Subcutaneous abdominal adipose tissue (tissue), 5 donors: ENCODE results near the gene NAP1L1.
A peak's percentile ranks its signal among the peaks of the same experiment; 100 is the strongest.

Source experiments
- H3K27ac ChIP-seq: one replicate; pipeline ENCODE4 v1.7.0; 2013; ENCODE audit warnings: low read depth, mild to moderate bottlenecking, inconsistent platforms, low read length, moderate library complexity
- H3K27me3 ChIP-seq, 5 donors: one replicate each; pipeline ENCODE4 v1.7.0; 2013; ENCODE audit warnings: low read length in 5 of 5, inconsistent platforms in 1 of 5; ENCODE audit not compliant: control insufficient read depth in 5 of 5, insufficient read depth in 4 of 5
- H3K36me3 ChIP-seq, 5 donors: one replicate each; pipeline ENCODE4 v1.7.0; 2013; ENCODE audit warnings: low read length in 5 of 5; ENCODE audit not compliant: control insufficient read depth in 5 of 5, insufficient read depth in 5 of 5
- H3K4me1 ChIP-seq, 5 donors: one replicate each; pipeline ENCODE4 v1.7.0; 2013; ENCODE audit warnings: low read length in 5 of 5, mild to moderate bottlenecking in 3 of 5, moderate library complexity in 1 of 5; ENCODE audit not compliant: control insufficient read depth in 5 of 5, insufficient read depth in 5 of 5
- H3K4me3 ChIP-seq, 5 donors: one replicate each; pipeline ENCODE4 v1.7.0; 2013; ENCODE audit warnings: low read length in 5 of 5, low read depth in 1 of 5
- H3K9ac ChIP-seq, 5 donors: one replicate each; pipeline ENCODE4 v1.7.0; 2013; ENCODE audit warnings: low read length in 5 of 5, mild to moderate bottlenecking in 4 of 5, moderate library complexity in 3 of 5
- H3K9me3 ChIP-seq, 5 donors: one replicate each; pipeline ENCODE4 v1.7.0; 2013; ENCODE audit warnings: low read length in 5 of 5; ENCODE audit not compliant: control insufficient read depth in 5 of 5
- donor health status: healthy.
- donor health status: healthy.
- donor health status: healthy.
- donor health status: healthy.
- donor health status: healthy.

Gene NAP1L1

GRCh38 chr12:76042147-76042546 lies 42.3 kb downstream of the NAP1L1 start:
- Histone ChIP-seq H3K4me1 (peaks cover 0 to 3% (median 0%) of the 10 kb centered on the region in 5 donors), H3K9ac (no peak overlapping the region), H3K27ac (no peak overlapping the region), H3K9me3 (no peaks in the 10 kb centered on the region), H3K27me3 (no peaks in the 10 kb centered on the region), H3K4me3 (no peak overlapping the region), H3K36me3 (peaks cover 0 to 9% (median 5%) of the 10 kb centered on the region in 5 donors)

DNA sequence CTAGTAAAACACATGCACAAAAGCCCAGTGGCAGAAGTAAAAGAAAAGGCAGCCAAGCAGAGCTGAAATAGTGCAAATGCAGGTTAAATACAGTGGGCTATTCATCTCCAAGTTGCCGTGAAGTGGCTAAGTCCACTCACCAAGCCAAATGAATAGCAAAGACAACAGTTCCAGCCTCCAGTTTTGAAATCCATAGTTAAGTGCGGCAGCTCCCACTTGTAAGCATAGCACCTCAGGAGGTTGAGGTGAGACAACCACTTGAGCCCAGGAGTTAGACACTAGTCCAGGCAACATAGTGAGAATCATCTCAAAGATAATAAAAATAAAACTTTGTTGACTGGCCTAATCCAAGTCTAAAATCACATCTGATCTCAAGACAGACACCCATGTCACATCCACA lies 43.1 kb downstream of the NAP1L1 start:
- H3K9me3 ChIP-seq = no peaks in the 10 kb centered on the region
- H3K27ac ChIP-seq = no peak overlapping the region
- no peaks in the 10 kb centered on the region for H3K27me3 ChIP-seq
- H3K36me3 ChIP-seq = peaks cover 0 to 6% (median 4%) of the 10 kb centered on the region in 5 donors
- H3K9ac ChIP-seq = no peak overlapping the region
- no peak overlapping the region for H3K4me3 ChIP-seq
- peaks cover 0 to 5% (median 0%) of the 10 kb centered on the region in 5 donors for H3K4me1 ChIP-seq

GRCh38 chr12:76040461-76040860 lies 44.0 kb downstream of the NAP1L1 start:
- H3K9me3 ChIP-seq = no peaks in the 10 kb centered on the region
- H3K27ac ChIP-seq = no peak overlapping the region
- H3K4me3 ChIP-seq = no peak overlapping the region
- H3K36me3 ChIP-seq = peaks cover 0 to 6% (median 4%) of the 10 kb centered on the region in 5 donors
- H3K4me1 ChIP-seq = peaks cover 0 to 5% (median 0%) of the 10 kb centered on the region in 5 donors
- H3K27me3 ChIP-seq = no peaks in the 10 kb centered on the region
- H3K9ac ChIP-seq = no peak overlapping the region

- no peaks in the 10 kb centered on the region for H3K27me3 ChIP-seq
- H3K4me3 ChIP-seq = no peak overlapping the region
- H3K36me3 ChIP-seq = no peaks in the 10 kb centered on the region
- H3K4me1 ChIP-seq = peaks cover 0 to 5% (median 2%) of the 10 kb centered on the region in 5 donors
- no peak overlapping the region for H3K27ac ChIP-seq
- no peaks in the 10 kb centered on the region for H3K9me3 ChIP-seq
- no peak overlapping the region for H3K9ac ChIP-seq
Measured at GRCh38 chr12:76038176-76038575, 46.3 kb downstream of the NAP1L1 start.

GRCh38 chr12:76037130-76038103 lies 47.1 kb downstream of the NAP1L1 start:
- Histone ChIP-seq H3K9me3 (no peaks in the 10 kb centered on the region), H3K9ac (no peak overlapping the region), H3K36me3 (no peaks in the 10 kb centered on the region), H3K27ac (no peak overlapping the region), H3K4me3 (no peak overlapping the region), H3K27me3 (no peaks in the 10 kb centered on the region), H3K4me1 (peaks cover 0 to 12% (median 9%) of the 10 kb centered on the region in 5 donors)

DNA sequence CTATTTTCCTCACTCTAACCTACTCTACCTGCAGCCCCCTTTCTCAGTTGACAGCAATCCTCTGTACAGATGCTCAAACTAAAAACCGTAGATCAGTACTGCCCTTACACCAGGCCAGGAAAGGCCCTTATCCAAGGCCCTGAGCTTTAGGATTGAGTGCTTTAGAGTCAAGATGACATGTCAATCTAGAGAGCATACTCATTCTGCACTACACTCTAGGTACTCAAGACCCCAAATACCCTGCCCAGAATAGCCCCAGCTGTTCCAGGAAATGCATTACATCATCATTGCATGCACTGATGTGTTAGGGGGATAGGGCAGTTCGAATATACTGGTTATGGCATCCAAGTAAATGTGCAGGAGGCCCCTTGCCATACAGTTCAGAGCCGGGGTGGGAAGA lies 49.4 kb downstream of the NAP1L1 start:
- Histone ChIP-seq H3K9me3 (no peaks in the 10 kb centered on the region), H3K27me3 (peaks cover 0 to 3% (median 0%) of the 10 kb centered on the region in 5 donors), H3K9ac (no peak overlapping the region), H3K4me3 (no peak overlapping the region), H3K4me1 (peaks cover 1 to 29% (median 19%) of the 10 kb centered on the region in 5 donors), H3K27ac (no peak overlapping the region), H3K36me3 (no peaks in the 10 kb centered on the region)

GRCh38 chr12:76033081-76034011 lies 51.1 kb downstream of the NAP1L1 start:
- H3K9me3 ChIP-seq = no peaks in the 10 kb centered on the region
- peaks cover 1 to 33% (median 27%) of the 10 kb centered on the region in 5 donors for H3K4me1 ChIP-seq
- peak overlapping the region in 2 of 5 donors; percentile 86 to 96 for H3K9ac ChIP-seq
- H3K36me3 ChIP-seq = no peaks in the 10 kb centered on the region
- peaks cover 0 to 13% (median 2%) of the 10 kb centered on the region in 5 donors for H3K27me3 ChIP-seq
- H3K27ac ChIP-seq = peak overlapping the region; percentile 85
- peak overlapping the region in 4 of 5 donors; percentile 75 to 85 (median 81) for H3K4me3 ChIP-seq

GRCh38 chr12:76032043-76032981 lies 52.2 kb downstream of the NAP1L1 start:
- H3K27ac ChIP-seq = peak overlapping the region; percentile 85
- H3K36me3 ChIP-seq = no peaks in the 10 kb centered on the region
- H3K9ac ChIP-seq = peak overlapping the region; percentile 41 to 96 (median 86)
- no peaks in the 10 kb centered on the region for H3K9me3 ChIP-seq
- H3K4me1 ChIP-seq = peaks cover 1 to 33% (median 26%) of the 10 kb centered on the region in 5 donors
- H3K27me3 ChIP-seq = peaks cover 0 to 13% (median 2%) of the 10 kb centered on the region in 5 donors
- H3K4me3 ChIP-seq = peak overlapping the region; percentile 75 to 93 (median 83)
